CD4-positive, alpha-beta memory T cell (primary cell): ENCODE results near the gene RMRP. TPM values are rescaled to one million over a fixed set of nuclear protein-coding genes. Genes with fewer than 3 reads are reported as not detected.

Experiments
- CTCF ChIA-PET: fragments of 350-600 bp; sonication (Branson Sonifier 250); formaldehyde crosslinking; loops from one replicate; lab custom pipeline; 2021; ENCODE audit warnings: inconsistent platforms; ENCODE audit not compliant: partially characterized antibody; lab: Charles Lee
- POLR2A ChIA-PET: fragments of 350-600 bp; sonication (Branson Sonifier 250); formaldehyde crosslinking; loops from one replicate; lab custom pipeline; 2021; ENCODE audit not compliant: partially characterized antibody; lab: Charles Lee
- DNase-seq, 5 donors: peaks; one replicate each; pipeline versions ENCODE4 v3.0.0 to v3.0.0-alpha.2; 2020 to 2022; ENCODE audit warnings: mixed read lengths in 1 of 5
- H3K27ac ChIP-seq: one replicate; pipeline ENCODE4 v1.7.0; 2013; ENCODE audit warnings: low read depth, low read length
- H3K27me3 ChIP-seq: 2 replicates; pipeline ENCODE4 v1.7.0; 2013; ENCODE audit warnings: mild to moderate bottlenecking, low read length, moderate library complexity; ENCODE audit not compliant: insufficient read depth
- H3K36me3 ChIP-seq: 2 replicates; pipeline ENCODE4 v1.7.0; 2013; ENCODE audit warnings: mild to moderate bottlenecking, low read length, moderate library complexity; ENCODE audit not compliant: insufficient read depth
- H3K4me1 ChIP-seq: 2 replicates; pipeline ENCODE4 v1.7.0; 2013; ENCODE audit warnings: mild to moderate bottlenecking, low read length, moderate library complexity; ENCODE audit not compliant: insufficient read depth
- H3K4me3 ChIP-seq, 2 donors: one replicate each; pipeline ENCODE4 v1.7.0; 2013; ENCODE audit warnings: low read length in 2 of 2, mild to moderate bottlenecking in 1 of 2
- H3K9me3 ChIP-seq, 2 donors: one replicate each; pipeline ENCODE4 v1.7.0; 2013; ENCODE audit warnings: low read length in 2 of 2, control low read depth in 1 of 2; ENCODE audit not compliant: control insufficient read depth in 1 of 2
- H3K27ac Mint-ChIP-seq, 7 donors: one replicate each; pipeline ENCODE4 v1.8.0; 2020 to 2021; ENCODE audit warnings: mixed read lengths in 7 of 7, mild to moderate bottlenecking in 6 of 7, inconsistent platforms in 3 of 7, moderate library complexity in 3 of 7
- H3K27me3 Mint-ChIP-seq, 2 donors: one replicate each; pipeline ENCODE4 v1.8.0; 2020 to 2021; ENCODE audit warnings: mixed read lengths in 2 of 2
- H3K36me3 Mint-ChIP-seq, 2 donors: one replicate each; pipeline ENCODE4 v1.8.0; 2020 to 2021; ENCODE audit warnings: mixed read lengths in 2 of 2, inconsistent platforms in 1 of 2, mild to moderate bottlenecking in 1 of 2
- H3K4me1 Mint-ChIP-seq, 4 donors: one replicate each; pipeline ENCODE4 v1.8.0; 2020 to 2021; ENCODE audit warnings: mixed read lengths in 4 of 4, mild to moderate bottlenecking in 1 of 4
- H3K4me3 Mint-ChIP-seq, 8 donors: one replicate each; pipeline ENCODE4 v1.8.0; 2020 to 2021; ENCODE audit warnings: mixed read lengths in 8 of 8, mild to moderate bottlenecking in 7 of 8, moderate library complexity in 6 of 8, inconsistent platforms in 3 of 8
- H3K9me3 Mint-ChIP-seq, 8 donors: one replicate each; pipeline ENCODE4 v1.8.0; 2020 to 2021; ENCODE audit warnings: mixed read lengths in 8 of 8, mild to moderate bottlenecking in 5 of 8, inconsistent platforms in 3 of 8, moderate library complexity in 1 of 8
- intact Hi-C: fragments of 100-400 bp; cut with micrococcal nuclease; formaldehyde crosslinking; loops from one replicate; pipeline ENCODE4 v1.15.1; 2023
- polyA plus RNA-seq, 2 donors: library from polyadenylated mRNA; unstranded; fragments of 300-500 nt; fragmentation: Illumina TruSeq; gene quantifications; one replicate each; pipeline ENCODE4 v1.2.3, GENCODE V29; 2021
- total RNA-seq, 2 experiments: library from RNA; stranded (reverse); gene quantifications; one replicate each; pipeline ENCODE4 v1.2.3, GENCODE V29; 2021

RMRP gene
- total and polyA plus RNA-seq, 4 experiments from 2014 or later: 54.3 to 21,585 (median 18,678) TPM; not detected in 1

- no peaks in the 10 kb centered on the region for H3K9me3 ChIP-seq
- CTCF ChIA-PET: interaction anchor here (0.6 to 17.9 kb wide), 4 partner anchors 9 to 62 kb away, joined by 3 to 339 read pairs (median 133); partner anchors contain the start of genes CCDC107, RMRP, SIT1 and TPM2
- no peak overlapping the region for H3K27ac Mint-ChIP-seq
- no peaks in the 10 kb centered on the region for H3K36me3 Mint-ChIP-seq
- DNase-seq: no peak
- H3K36me3 ChIP-seq: no peaks in the 10 kb centered on the region
- H3K4me1 Mint-ChIP-seq: peaks cover 19 to 37% (median 28%) of the 10 kb centered on the region in 4 donors
- no peak overlapping the region for H3K4me3 Mint-ChIP-seq
- H3K9me3 Mint-ChIP-seq: peaks cover 0 to under 1% (median 0%) of the 10 kb centered on the region in 8 donors
- no peak overlapping the region for H3K4me3 ChIP-seq
- no peak overlapping the region for H3K27ac ChIP-seq
- H3K27me3 Mint-ChIP-seq: no peaks in the 10 kb centered on the region
- peaks cover 25% of the 10 kb centered on the region for H3K4me1 ChIP-seq
- intact Hi-C loops: no loop called here
- POLR2A ChIA-PET: no interaction called here
- no peaks in the 10 kb centered on the region for H3K27me3 ChIP-seq
Observed at GRCh38 chr9:35667939-35668338, 10.1 kb upstream of the RMRP start.

GRCh38 chr9:35666549-35666948, 8.7 kb upstream of the RMRP start:
- H3K9me3 Mint-ChIP-seq: peaks cover 0 to 1% (median 0%) of the 10 kb centered on the region in 8 donors
- H3K9me3 ChIP-seq: no peaks in the 10 kb centered on the region
- no peaks in the 10 kb centered on the region for H3K27me3 Mint-ChIP-seq
- intact Hi-C loops: no loop called here
- peaks cover 39% of the 10 kb centered on the region for H3K4me1 ChIP-seq
- H3K36me3 ChIP-seq: no peaks in the 10 kb centered on the region
- H3K4me1 Mint-ChIP-seq: peaks cover 32 to 51% (median 42%) of the 10 kb centered on the region in 4 donors
- H3K4me3 Mint-ChIP-seq: peak overlapping the region in 1 of 8 donors; percentile 15
- ChIA-PET POLR2A (interaction anchor here (1.8 to 12.3 kb wide), 4 partner anchors 9 to 65 kb away, joined by 8 to 420 read pairs (median 96); partner anchors contain the start of genes CCDC107, CREB3, RMRP and SIT1), CTCF (interaction anchor here (1.0 to 17.9 kb wide), 5 partner anchors 9 to 216 kb away, joined by 3 to 339 read pairs (median 10); partner anchors contain the start of genes CCDC107, RMRP, SIT1 and TPM2)
- H3K27ac Mint-ChIP-seq: peak overlapping the region in 2 of 7 donors; percentile 9 to 42
- no peaks in the 10 kb centered on the region for H3K27me3 ChIP-seq
- DNase-seq: no peak
- peaks cover 4% of the 10 kb centered on the region in 2 donors for H3K36me3 Mint-ChIP-seq
- H3K27ac ChIP-seq: no peak overlapping the region
- no peak overlapping the region for H3K4me3 ChIP-seq

GRCh38 chr9:35666045-35666444, 8.2 kb upstream of the RMRP start:
- peaks cover 5 to 7% of the 10 kb centered on the region in 2 donors for H3K36me3 Mint-ChIP-seq
- no peak for DNase-seq
- no peaks in the 10 kb centered on the region for H3K27me3 ChIP-seq
- no peaks in the 10 kb centered on the region for H3K27me3 Mint-ChIP-seq
- H3K27ac Mint-ChIP-seq: peak overlapping the region in 5 of 7 donors; percentile 9 to 63 (median 37)
- H3K4me3 Mint-ChIP-seq: peak overlapping the region in 7 of 8 donors; percentile 8 to 91 (median 88)
- ChIA-PET CTCF (interaction anchor here (1.1 to 17.9 kb wide), 9 partner anchors 9 to 68 kb away, joined by 3 to 339 read pairs (median 10); partner anchors contain the start of genes CCDC107, CREB3, RMRP and SIT1), POLR2A (interaction anchor here (0.9 to 12.3 kb wide), 8 partner anchors 9 to 83 kb away, joined by 3 to 420 read pairs (median 6); partner anchors contain the start of genes CCDC107, CREB3, GBA2 and RGP1)
- no peak overlapping the region for H3K4me3 ChIP-seq
- peaks cover 44% of the 10 kb centered on the region for H3K4me1 ChIP-seq
- peaks cover 32 to 56% (median 45%) of the 10 kb centered on the region in 4 donors for H3K4me1 Mint-ChIP-seq
- H3K9me3 ChIP-seq: no peaks in the 10 kb centered on the region
- peaks cover 0 to 1% (median 0%) of the 10 kb centered on the region in 8 donors for H3K9me3 Mint-ChIP-seq
- H3K36me3 ChIP-seq: no peaks in the 10 kb centered on the region
- intact Hi-C loops: no loop called here
- no peak overlapping the region for H3K27ac ChIP-seq

DNA sequence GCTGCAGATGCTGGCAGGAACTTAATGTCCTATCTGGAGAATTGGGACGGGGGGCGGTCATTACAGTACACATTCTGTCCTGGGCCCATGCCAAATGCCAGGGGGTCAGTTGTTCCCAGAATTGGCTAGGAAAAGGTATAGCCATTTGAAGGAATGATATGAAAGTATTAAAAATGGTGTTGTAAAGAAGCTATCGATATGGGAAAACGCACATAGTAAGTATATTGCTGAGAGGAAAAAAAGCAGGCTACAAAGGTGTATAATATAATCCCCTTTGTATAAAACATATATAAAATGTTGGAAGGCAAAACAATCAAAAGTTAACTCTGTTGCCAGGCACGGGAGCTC, 7.6 kb upstream of the RMRP start:
- CTCF ChIA-PET: interaction anchor here (0.8 to 17.9 kb wide), 17 partner anchors 8 to 161 kb away, joined by 3 to 339 read pairs (median 4); partner anchors contain the start of genes CCDC107, CREB3, RMRP and SIT1

GRCh38 chr9:35664531-35665470, 7.0 kb upstream of the RMRP start, which contains the start of gene ARHGEF39:
ARHGEF39 (minus strand) TSS chr9:35665195; CDS start chr9:35665169, 26 bp downstream.
- peak within 1 kb of the TSS; percentile 82 to 100 (median 97) for H3K27ac Mint-ChIP-seq
- H3K36me3 Mint-ChIP-seq: peaks cover 13 to 19% of the 10 kb centered on the region in 2 donors
- H3K27ac ChIP-seq: peak within 1 kb of the TSS; percentile 96
- peaks cover 0 to 1% (median 0%) of the 10 kb centered on the region in 8 donors for H3K9me3 Mint-ChIP-seq
- intact Hi-C loops: no loop called here
- H3K4me3 ChIP-seq: peak within 1 kb of the TSS; percentile 42 to 51
- POLR2A ChIA-PET: interaction anchor here (0.7 to 12.3 kb wide), 18 partner anchors 9 to 92 kb away, joined by 3 to 420 read pairs (median 4); partner anchors contain the start of genes CREB3, GBA2, RGP1 and SIT1
- CTCF ChIA-PET: interaction anchor here (0.6 to 17.9 kb wide), 21 partner anchors 8 to 162 kb away, joined by 3 to 339 read pairs (median 4); partner anchors contain the start of genes CA9, CCDC107, CREB3 and RMRP
- H3K27me3 ChIP-seq: no peaks in the 10 kb centered on the region
- peaks cover 10% of the 10 kb centered on the region for H3K36me3 ChIP-seq
- no peaks in the 10 kb centered on the region for H3K27me3 Mint-ChIP-seq
- H3K4me1 Mint-ChIP-seq: peaks cover 44 to 68% (median 56%) of the 10 kb centered on the region in 4 donors
- H3K4me1 ChIP-seq: peaks cover 56% of the 10 kb centered on the region
- no peaks in the 10 kb centered on the region for H3K9me3 ChIP-seq
- peak; percentile 64 to 72 (median 67) for DNase-seq
- H3K4me3 Mint-ChIP-seq: peak within 1 kb of the TSS; percentile 83 to 91 (median 88)

More for the DNA sequence above, 7.6 kb upstream of the RMRP start:
- H3K36me3 ChIP-seq: peaks cover 5% of the 10 kb centered on the region
- peaks cover 50% of the 10 kb centered on the region for H3K4me1 ChIP-seq
- DNase-seq: no peak
- peak overlapping the region; percentile 96 for H3K27ac ChIP-seq
- POLR2A ChIA-PET: interaction anchor here (0.9 to 12.3 kb wide), 10 partner anchors 8 to 83 kb away, joined by 3 to 420 read pairs (median 4); partner anchors contain the start of genes CCDC107, CREB3, GBA2 and RGP1
- H3K4me1 Mint-ChIP-seq: peaks cover 38 to 62% (median 51%) of the 10 kb centered on the region in 4 donors
- peaks cover 10 to 13% of the 10 kb centered on the region in 2 donors for H3K36me3 Mint-ChIP-seq
- peak overlapping the region; percentile 15 to 100 (median 89) for H3K27ac Mint-ChIP-seq
- no peaks in the 10 kb centered on the region for H3K27me3 Mint-ChIP-seq
- no peaks in the 10 kb centered on the region for H3K9me3 ChIP-seq
- H3K27me3 ChIP-seq: no peaks in the 10 kb centered on the region
- peak overlapping the region; percentile 83 to 91 (median 88) for H3K4me3 Mint-ChIP-seq
- intact Hi-C loops: no loop called here
- H3K9me3 Mint-ChIP-seq: peaks cover 0 to 1% (median 0%) of the 10 kb centered on the region in 8 donors
- peak overlapping the region; percentile 42 to 51 for H3K4me3 ChIP-seq

GRCh38 chr9:35662437-35662836, 4.6 kb upstream of the RMRP start:
- Histone ChIP-seq H3K4me3 (no peak overlapping the region), H3K27me3 (no peaks in the 10 kb centered on the region), H3K36me3 (peaks cover 10% of the 10 kb centered on the region), H3K9me3 (no peaks in the 10 kb centered on the region), H3K4me1 (peaks cover 73% of the 10 kb centered on the region), H3K27ac (peak overlapping the region; percentile 96)
- ChIA-PET CTCF (interaction anchor here (0.8 to 19.4 kb wide), 8 partner anchors 15 to 94 kb away, joined by 3 to 339 read pairs (median 79); partner anchors contain the start of genes CD72, CREB3, GBA2 and RGP1), POLR2A (interaction anchor here (0.7 to 12.3 kb wide), 9 partner anchors 13 to 150 kb away, joined by 3 to 420 read pairs (median 5); partner anchors contain the start of genes CD72, CREB3, SIT1 and SPAG8)
- Mint-ChIP-seq H3K4me3 (peak overlapping the region; percentile 45 to 94 (median 86)), H3K9me3 (peaks cover 0 to 7% (median 4%) of the 10 kb centered on the region in 8 donors), H3K36me3 (peaks cover 21 to 36% of the 10 kb centered on the region in 2 donors), H3K27me3 (peaks cover 2 to 4% of the 10 kb centered on the region in 2 donors), H3K4me1 (peaks cover 57 to 89% (median 73%) of the 10 kb centered on the region in 4 donors), H3K27ac (peak overlapping the region; percentile 82 to 100 (median 97))
- intact Hi-C loops: loop anchor here (2.0 kb wide), 1 partner anchor 16 kb away; no protein-coding TSS in a partner anchor
- no peak for DNase-seq
